H54 (cell line): ENCODE results near the gene TTLL9.
A peak's percentile ranks its signal among the peaks of the same experiment; 100 is the strongest.

ENCODE experiments used
- DNase-seq: peaks from one replicate; pipeline ENCODE4 v3.0.0; 2011; ENCODE audit warnings: low spot score, mixed read lengths; ENCODE audit not compliant: insufficient read length
- FAIRE-seq: peaks from 3 replicates; lab custom pipeline; 2011; peaks lifted over from hg19 to GRCh38; lab: Jason Lieb, UNC
- POLR2A ChIP-seq: IDR thresholded peaks from 2 replicates; pipeline ENCODE4 v1.6.1; 2011; ENCODE audit warnings: low read depth, mild to moderate bottlenecking, low read length

TTLL9 gene

GRCh38 chr20:31831771-31832306, 38.6 kb upstream of the TTLL9 start:
- no peak for DNase-seq
- FAIRE-seq = no peak
- TF ChIP-seq POLR2A = no peak

GRCh38 chr20:31833130-31833930, 37.1 kb upstream of the TTLL9 start:
- TF ChIP-seq POLR2A = no peak
- peak; percentile 46 for DNase-seq
- no peak for FAIRE-seq

GRCh38 chr20:31833931-31834521, 36.4 kb upstream of the TTLL9 start:
- no peak for TF ChIP-seq POLR2A
- FAIRE-seq (no peak), DNase-seq (no peak)

- DNase-seq (no peak), FAIRE-seq (no peak)
- no peak for TF ChIP-seq POLR2A
Measured at GRCh38 chr20:31835554-31835953, 34.9 kb upstream of the TTLL9 start.

- no peak for FAIRE-seq
- DNase-seq = peak; percentile 91
- TF ChIP-seq POLR2A = no peak
Measured at GRCh38 chr20:31835977-31836852, 34.2 kb upstream of the TTLL9 start.

- DNase-seq = no peak
Measured at GRCh38 chr20:31836853-31837608, 33.4 kb upstream of the TTLL9 start.

GRCh38 chr20:31837896-31838397, 32.5 kb upstream of the TTLL9 start:
- TF ChIP-seq POLR2A = no peak
- peak; percentile 46 for DNase-seq
- FAIRE-seq = no peak

More at GRCh38 chr20:31836853-31837608, 33.4 kb upstream of the TTLL9 start:
- no peak for FAIRE-seq
- TF ChIP-seq POLR2A = 0 out of 2 replicates have a peak, but pooled peaks have one; percentile 25

- FAIRE-seq (no peak), DNase-seq (no peak)
- no peak for TF ChIP-seq POLR2A
Measured at GRCh38 chr20:31838646-31839292, 31.7 kb upstream of the TTLL9 start.

GRCh38 chr20:31839782-31840487, 30.5 kb upstream of the TTLL9 start:
- FAIRE-seq = no peak
- no peak for TF ChIP-seq POLR2A
- DNase-seq = no peak

- no peak for TF ChIP-seq POLR2A
- FAIRE-seq = no peak
Measured at GRCh38 chr20:31840906-31841816, 29.3 kb upstream of the TTLL9 start.

GRCh38 chr20:31841928-31842327, 28.5 kb upstream of the TTLL9 start:
- TF ChIP-seq POLR2A = no peak
- peak; percentile 88 for DNase-seq
- no peak for FAIRE-seq

More at GRCh38 chr20:31840906-31841816, 29.3 kb upstream of the TTLL9 start:
- no peak for DNase-seq
